ENCODE results near the gene LIN7B.

Gene LIN7B

GRCh38 chr19:49148784-49149651, 34.8 kb downstream of the LIN7B start:
- TF ChIP-seq CTCF (IDR thresholded peaks at IDR 0.05; ENCODE audit: low read length, missing control alignments) = no peak
- H3K4me3 ChIP-seq (replicated peaks; ENCODE audit: low read depth, low read length) = peak overlapping the region; percentile 85
- peak; percentile 94 for DNase-seq (ENCODE audit: low read depth)

- no peak for TF ChIP-seq CTCF (IDR thresholded peaks at IDR 0.05; ENCODE audit: low read length, missing control alignments)
- peak overlapping the region; percentile 85 for H3K4me3 ChIP-seq (replicated peaks; ENCODE audit: low read depth, low read length)
- DNase-seq (ENCODE audit: low read depth) = peak; percentile 91
These were observed 35.5 kb downstream of the LIN7B start for GRCh38 chr19:49149652-49150105.

GRCh38 chr19:49150106-49150943, 36.2 kb downstream of the LIN7B start:
- H3K4me3 ChIP-seq (replicated peaks; ENCODE audit: low read depth, low read length) = peak overlapping the region; percentile 85
- TF ChIP-seq CTCF (IDR thresholded peaks at IDR 0.05; ENCODE audit: low read length, missing control alignments) = no peak
- peak; percentile 72 for DNase-seq (ENCODE audit: low read depth)

GRCh38 chr19:49150944-49151243, 36.7 kb downstream of the LIN7B start:
- TF ChIP-seq CTCF (IDR thresholded peaks at IDR 0.05; ENCODE audit: low read length, missing control alignments) = no peak
- no peak for DNase-seq (ENCODE audit: low read depth)
- peak overlapping the region; percentile 85 for H3K4me3 ChIP-seq (replicated peaks; ENCODE audit: low read depth, low read length)

- TF ChIP-seq CTCF (IDR thresholded peaks at IDR 0.05; ENCODE audit: low read length, missing control alignments) = no peak
- peak overlapping the region; percentile 85 for H3K4me3 ChIP-seq (replicated peaks; ENCODE audit: low read depth, low read length)
- peak; percentile 33 for DNase-seq (ENCODE audit: low read depth)
These were observed 37.3 kb downstream of the LIN7B start for GRCh38 chr19:49151267-49152118.

- DNase-seq (ENCODE audit: low read depth) = no peak
- TF ChIP-seq CTCF (IDR thresholded peaks at IDR 0.05; ENCODE audit: low read length, missing control alignments) = no peak
- H3K4me3 ChIP-seq (replicated peaks; ENCODE audit: low read depth, low read length) = no peak overlapping the region
These were observed 38.0 kb downstream of the LIN7B start for GRCh38 chr19:49152119-49152550.
